HG02852 (cell line): ENCODE results near the gene RPS2.
"Not testable (repeated sequence)": the region's sequence is repeated elsewhere in the genome, so short reads cannot be mapped to it uniquely, and the experiment has no call there.

Source experiments
- ATAC-seq: cut with Tn5 transposase; IDR thresholded peaks from one replicate; pipeline ENCODE4 v1.9.1; 2021; ENCODE audit warnings: mild to moderate bottlenecking, moderate library complexity; ENCODE audit not compliant: unreplicated experiment

Gene RPS2

DNA sequence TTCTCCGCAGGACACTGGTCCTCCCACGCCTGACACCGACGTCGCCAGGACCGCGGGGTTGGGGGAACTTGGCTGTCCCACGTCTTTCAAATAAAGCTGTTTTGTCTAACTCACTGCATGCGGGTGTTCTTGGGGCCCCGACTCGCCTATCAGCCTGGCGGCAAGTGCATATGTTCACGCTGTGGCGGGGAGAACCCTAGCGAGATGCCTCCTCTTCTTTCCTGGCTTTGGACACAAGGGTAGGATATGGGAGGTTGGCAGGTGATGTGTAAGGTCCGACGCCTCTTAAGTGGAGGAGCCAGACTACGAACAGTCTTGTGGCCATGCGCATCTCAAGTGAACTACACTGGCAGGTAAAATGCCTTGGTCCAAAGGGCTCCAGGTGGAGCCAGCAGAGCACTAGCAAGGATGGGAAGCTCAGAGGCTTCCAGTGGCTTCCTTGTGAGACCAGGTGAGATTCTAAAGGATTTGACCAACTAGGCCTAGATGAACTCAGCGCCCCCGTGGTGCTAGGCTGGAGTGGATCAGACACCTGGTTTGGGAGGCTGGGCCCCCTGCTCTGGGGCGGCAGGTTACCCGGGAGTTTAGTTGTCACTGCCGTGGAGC is 873 bp upstream of the RPS2 start:
- no peak for ATAC-seq

DNA sequence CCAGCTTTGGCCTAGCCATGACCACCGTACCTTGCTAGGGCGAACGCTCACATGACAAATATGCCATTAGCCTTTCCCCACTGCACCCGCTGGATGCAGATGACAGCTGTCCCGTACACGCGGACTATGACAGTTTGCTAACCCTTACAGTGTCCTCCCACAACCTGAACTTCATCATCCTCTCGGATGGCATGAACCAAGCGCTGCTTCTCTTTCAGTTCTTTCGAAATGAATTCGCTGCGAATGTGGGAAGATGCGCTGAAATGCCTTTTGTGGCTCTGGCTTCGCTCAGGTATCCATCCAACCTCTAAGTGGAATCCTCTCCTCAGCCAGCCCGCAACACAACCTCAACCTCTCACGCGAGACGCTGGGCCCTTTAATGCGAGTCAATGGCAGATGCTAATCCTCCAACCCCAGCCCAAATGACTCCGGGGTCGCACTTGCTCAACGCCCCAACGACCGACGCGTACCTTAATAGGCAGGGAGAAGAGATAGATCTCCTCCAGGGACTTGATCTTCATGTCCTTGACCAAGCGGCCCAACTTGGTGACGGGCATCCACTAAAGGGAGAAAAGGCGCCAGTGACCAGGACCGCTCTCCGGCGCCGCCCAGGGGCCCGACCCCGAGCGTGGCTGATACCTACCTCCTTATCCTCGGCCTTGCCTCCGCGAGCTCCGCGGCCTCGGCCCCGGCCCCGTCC is 670 bp downstream of the RPS2 start:
- ATAC-seq: peak; percentile 5

DNA sequence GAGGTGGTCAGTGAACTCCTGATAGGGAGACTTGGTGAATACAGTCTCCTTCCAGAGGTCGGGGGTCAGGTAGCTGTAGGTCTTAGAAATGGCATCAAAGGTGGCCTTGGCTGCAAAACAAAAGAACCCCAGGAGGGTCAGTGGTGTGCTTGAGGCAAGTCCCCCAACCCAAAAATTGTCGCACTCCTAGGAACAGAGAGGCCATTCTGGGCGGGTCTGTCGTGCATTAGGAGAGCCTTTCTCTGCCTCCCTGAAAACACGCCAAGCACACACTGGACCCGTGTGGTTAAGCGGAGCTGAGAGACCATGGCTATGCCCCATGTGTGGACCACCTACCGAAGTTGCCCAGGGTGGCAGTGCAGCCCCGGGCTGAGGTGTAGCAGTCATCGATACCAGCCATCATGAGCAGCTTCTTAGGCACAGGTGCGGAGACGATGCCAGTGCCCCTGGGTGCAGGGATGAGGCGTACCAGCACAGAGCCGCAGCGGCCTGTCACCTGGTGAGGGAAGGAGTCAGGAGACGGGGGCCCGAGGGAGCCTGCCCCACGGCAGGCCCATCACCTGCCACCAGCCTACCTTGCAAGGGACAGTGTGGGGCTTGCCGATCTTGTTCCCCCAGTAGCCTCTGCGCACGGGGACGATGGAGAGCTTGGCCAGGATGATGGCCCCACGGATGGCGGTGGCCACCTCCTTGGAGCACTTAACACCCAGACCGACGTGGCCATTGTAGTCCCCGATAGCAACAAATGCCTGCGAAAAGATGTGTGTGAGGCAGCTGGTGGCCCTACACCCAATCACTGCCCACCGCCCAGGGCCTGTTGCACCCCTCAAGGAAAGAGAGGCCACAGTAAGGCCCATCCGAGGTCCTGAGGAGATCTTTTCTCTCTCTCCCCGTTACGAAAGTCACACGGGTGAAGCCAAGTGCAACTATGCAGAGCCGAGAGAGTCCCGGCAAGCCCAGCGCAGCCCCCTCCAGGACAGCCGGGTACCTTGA is 2.2 kb downstream of the RPS2 start:
- ATAC-seq: not testable (repeated sequence)

DNA sequence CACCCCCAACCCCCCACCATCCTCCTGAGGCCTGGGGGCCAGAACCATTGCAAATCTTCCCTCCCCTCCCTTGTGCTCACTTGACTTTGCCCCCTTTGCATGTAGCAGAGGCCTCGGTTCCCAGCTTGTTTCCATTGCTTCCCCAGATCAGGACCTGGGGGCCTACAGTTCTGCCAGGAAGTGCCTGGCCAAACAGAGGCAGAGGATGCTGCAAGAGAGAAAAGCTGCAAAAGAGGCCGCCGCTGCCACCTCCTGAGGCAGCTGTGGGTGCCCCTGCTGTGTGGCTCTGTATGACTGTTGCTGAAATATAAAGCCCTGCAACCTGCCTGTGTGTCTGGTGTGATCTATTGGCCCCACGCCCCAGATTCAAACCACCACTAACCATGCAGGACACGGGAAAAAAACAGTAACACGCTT is 3.0 kb downstream of the RPS2 start:
- no peak for ATAC-seq

DNA sequence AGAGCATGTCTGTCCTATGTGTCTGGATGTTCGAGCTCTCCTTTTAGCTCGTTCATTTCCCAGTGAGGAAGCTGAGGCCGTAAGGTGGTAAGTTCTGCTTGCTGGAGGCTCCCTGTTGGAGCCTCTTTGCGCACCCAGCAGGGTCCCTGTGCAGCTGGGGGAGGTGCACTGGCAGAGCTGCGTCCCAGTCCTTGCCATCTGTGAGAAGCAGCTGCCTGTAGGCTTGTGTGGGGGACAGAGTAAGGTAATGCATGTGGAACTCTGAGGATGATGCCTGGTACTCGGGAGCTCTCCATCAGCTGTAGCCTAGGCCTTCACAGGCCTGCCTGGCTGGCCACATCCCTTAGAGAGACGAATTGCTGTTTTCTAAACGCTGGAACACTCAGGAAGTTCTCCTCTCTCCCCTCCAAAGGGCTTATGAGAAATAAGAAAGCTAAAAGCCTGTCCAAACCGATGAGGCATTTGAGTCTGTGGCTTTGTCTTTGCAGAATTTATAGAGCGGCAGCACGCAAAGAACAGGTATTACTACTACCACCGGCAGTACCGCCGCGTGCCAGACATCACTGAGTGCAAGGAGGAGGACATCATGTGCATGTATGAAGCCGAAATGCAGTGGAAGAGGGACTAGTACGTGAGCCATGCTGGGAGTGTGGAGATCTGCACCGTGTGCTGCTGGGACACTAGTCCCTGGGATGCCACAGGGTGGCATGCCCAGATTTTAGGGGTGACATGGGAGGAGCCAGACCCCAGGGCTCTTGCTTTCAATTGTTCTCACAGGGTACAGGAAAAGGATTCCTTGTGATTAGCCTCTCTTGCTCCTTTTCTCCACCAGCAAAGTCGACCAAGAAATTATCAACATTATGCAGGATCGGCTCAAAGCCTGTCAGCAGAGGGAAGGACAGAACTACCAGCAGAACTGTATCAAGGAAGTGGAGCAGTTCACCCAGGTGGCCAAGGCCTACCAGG is 3.7 kb downstream of the RPS2 start:
- no peak for ATAC-seq

DNA sequence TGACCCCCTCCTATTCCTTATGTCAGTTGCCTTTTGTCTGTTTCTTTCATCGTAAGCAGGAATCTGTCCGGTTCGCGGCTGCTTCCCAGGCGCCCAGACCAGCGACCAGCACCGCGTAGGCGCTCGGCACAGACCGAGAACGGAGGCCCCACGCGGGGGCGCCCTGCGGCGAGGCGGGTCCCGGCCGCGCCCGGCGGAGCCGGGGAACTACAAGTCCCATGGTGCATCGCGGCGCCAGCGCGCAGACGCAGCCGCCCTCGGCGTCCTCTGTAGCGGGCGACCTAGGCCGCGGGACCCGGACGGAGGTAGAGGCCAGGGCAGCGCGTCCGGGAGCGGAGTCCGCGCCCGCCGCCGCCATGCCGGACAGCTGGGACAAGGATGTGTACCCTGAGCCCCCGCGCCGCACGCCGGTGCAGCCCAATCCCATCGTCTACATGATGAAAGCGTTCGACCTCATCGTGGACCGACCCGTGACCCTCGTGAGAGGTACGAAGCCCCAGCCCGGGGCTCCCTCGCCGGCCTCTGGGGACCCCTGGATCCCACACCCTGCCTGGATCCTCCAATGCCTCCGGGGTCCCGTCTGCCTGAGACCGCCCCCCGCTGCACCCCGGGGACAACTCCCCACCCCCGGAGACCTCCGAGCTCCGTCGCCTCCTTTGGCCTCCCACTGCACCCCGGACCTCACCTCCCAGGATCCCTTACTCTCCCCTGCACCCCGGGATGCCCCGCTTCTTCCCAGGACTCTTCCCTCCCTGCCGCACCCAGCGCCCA is 5.2 kb downstream of the RPS2 start, which contains the start of gene NDUFB10:
TSS of gene NDUFB10 (plus strand) at position 270 of the 771 bp plus-strand sequence. CDS start at position 357, 87 bp downstream.
- peak; percentile 68 for ATAC-seq

DNA sequence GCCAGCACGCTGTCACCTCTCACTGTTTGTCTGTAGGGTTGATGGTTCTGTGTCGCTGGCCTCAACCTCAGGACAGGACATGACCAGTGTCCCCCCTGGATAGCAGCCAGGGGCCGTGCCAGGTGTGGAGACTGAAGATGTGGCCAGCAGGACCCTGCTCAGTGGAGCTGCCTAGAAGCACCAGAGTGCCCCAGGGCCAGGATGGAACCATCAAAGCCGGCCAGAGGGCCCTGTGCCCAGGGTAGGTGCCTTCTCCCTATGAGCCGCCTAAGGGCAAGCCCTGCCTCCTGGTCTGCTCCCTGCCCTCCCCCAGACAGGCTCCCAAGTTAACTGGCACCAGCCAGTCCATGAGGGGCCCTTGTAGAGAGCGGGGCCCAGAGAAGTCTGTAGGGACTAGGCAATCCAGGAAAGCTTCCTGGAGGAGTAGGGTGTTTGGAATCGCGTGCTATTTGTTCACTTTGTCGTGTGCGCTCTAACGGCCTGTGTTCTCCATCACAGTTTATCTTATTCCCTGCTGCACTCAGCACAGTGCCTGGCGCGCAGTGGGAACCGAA is 5.8 kb downstream of the RPS2 start:
- no peak for ATAC-seq

DNA sequence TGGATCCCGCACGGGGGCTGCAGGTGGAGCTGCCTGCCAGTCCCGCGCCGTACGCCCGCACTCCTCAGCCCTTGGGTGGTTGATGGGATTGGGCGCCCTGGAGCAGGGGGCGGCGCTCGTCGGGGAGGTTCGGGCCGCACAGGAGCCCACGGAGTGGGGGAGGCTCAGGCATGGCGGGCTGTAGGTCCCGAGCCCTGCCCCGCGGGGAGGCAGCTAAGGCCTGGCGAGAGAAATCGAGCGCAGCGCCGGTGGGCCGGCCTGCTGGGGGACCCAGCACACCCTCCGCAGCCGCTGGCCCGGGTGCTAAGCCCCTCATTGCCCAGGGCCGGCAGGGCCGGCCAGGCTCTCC is 6.5 kb downstream of the RPS2 start:
- ATAC-seq: not testable (repeated sequence)

DNA sequence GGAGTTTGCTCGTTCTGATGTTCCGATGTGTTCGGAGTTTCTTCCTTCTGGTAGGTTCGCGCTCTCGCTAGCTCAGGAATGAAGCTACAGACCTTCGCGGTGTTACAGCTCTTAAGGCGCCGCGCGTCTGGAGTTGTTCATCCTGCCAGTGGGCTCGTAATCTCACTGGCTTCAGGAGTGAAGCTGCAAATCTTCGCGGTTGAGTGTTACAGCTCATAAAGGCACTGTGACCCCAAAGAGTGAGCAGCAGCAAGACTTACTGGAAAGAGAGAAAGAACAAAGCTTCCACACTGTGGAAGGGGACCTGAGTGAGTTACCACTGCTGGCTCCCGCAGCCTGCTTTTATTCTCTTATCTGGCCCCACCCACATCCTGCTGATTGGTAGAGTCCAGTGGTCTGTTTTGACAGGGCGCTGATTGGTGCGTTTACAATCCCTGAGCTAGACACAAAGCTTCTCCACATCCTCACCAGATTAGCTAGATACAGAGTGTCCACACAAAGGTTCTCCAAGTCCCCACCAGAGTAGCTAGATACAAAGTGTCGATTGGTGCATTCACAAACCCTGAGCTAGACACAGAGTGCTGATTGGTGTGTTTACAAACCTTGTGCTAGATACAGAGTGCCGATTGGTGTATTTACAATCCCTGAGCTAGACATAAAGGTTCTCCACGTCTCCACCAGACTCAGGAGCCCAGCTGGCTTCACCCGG is 7.0 kb downstream of the RPS2 start:
- not testable (repeated sequence) for ATAC-seq

DNA sequence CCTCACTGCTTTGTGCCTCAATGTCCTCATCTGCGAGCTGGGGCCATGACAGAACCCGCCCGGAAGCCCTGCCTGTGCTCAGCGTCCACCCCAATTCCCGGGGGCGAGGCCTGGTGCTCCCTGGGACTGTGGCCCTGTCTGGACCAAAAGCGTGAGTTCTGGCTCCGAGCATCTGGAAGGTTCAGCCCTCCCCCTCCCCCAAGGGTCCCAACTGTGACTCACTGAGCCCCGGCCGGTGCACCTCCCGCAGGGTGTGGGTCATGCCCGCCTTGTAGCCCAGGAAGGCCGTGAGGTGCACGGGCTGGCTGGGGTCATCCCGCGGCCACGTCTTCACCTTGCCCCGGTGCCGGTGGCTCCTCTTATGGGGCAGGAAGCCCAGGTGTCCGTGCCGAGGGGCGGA is 10.9 kb downstream of the RPS2 start:
- no peak for ATAC-seq

DNA sequence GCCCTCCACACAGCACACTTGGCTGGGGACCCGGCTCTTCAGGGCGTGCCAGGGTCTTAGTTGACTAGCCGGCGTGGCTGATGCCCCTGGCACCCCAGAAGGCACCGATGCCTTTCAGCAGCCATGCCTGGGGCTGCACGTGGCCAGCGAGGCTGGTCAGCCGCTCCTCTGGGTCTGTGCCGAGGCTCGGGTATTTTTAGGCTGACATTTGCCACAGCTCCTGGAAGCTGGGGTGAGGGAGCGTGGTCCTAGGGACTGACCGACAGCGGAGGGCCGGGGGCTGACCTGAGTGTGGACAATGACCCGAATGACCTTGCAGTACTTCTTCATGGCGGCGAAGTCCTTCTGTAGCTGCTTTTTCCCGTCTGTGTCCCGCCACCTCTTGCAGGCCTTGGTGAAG is 14.1 kb downstream of the RPS2 start:
- ATAC-seq: no peak

DNA sequence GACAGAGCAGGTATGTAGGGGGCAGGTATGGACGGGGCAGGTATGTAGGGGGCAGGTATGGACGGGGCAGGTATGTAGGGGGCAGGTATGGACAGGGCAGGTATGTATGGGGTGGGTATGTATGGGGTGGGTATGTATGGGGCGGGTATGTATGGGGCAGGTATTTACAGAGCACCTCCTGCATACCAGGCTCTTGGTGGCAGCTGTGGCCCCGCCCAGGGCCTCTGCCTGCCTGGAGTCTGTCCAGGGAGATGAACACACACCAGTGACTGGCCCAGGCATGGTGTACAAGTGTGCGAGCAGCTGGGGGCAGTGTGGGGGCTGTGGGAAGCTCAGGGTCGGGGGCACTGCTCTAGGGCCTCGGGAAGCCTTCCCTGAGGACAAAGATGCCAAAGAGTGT is 14.6 kb downstream of the RPS2 start:
- ATAC-seq: no peak

DNA sequence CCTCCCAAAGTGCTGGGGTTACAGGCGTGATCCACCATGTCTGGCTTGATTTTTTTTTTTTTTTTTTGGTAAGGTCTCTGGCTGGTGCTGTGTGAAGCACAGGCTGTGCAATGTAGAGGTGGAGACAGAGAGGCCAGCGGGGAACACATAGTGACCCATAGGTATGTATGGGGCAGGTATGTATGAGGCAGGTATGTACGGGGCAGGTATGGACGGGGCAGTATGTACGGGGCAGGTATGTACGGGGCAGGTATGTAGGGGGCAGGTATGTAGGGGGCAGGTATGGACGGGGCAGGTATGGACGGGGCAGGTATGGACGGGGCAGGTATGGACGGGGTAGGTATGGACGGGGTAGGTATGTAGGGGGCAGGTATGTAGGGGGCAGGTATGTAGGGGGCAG is 15.1 kb downstream of the RPS2 start:
- no peak for ATAC-seq

DNA sequence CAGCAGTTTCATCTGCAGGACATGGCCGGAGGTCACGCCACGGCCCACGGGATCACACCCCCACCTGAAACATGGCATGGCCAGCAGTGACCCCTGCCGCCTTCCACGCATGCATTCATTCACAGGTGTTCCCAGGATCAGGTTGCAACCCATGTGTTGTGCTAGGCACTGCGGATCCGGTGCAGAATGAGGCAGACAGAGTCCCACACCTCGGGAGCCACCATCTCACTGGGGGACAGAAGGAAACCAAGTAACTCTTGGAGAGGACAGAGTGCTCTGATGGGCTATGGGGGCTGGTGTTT is 17.3 kb downstream of the RPS2 start:
- no peak for ATAC-seq

DNA sequence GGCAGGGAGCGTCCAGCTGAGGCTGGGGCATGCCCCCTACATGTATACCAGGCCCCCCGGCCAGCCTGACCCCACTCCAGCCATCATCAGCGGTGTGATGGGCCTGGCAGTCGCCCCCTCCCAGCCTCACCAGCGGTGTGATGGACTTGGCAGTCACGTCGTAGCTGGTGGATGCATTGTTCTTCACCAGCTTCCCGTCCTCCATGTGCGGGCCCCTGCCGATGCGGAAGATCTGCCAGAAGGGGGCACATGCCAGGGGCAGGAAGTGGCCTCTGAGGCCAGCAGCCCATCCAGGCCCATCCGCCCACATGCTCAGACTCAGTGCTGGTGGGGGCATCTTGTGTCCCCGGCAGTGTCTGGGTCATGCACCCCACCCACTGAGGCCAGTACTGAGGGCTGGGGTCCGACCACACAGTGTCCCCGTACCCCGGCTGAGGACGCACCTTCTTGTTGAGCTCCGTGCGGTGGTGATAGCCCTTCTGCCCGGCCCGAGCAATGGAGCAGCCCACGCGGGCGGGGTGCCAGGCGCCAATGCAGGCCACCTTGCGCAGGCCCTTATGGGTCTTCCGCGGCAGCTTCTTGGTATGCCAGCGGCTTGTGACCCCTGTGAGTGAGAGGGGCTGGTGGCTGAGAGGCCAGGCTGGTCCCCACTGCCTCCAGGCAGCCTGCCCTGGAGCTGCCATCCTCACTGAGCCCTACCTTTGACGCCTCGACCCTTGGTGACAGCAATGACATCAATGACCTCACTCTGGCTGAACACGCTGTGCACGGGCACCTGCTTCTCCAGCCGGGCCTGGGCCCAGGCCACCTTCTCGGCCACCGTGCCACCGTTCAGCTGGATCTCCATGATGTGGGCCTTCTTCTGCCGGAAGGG is 17.9 kb downstream of the RPS2 start:
- ATAC-seq: no peak

DNA sequence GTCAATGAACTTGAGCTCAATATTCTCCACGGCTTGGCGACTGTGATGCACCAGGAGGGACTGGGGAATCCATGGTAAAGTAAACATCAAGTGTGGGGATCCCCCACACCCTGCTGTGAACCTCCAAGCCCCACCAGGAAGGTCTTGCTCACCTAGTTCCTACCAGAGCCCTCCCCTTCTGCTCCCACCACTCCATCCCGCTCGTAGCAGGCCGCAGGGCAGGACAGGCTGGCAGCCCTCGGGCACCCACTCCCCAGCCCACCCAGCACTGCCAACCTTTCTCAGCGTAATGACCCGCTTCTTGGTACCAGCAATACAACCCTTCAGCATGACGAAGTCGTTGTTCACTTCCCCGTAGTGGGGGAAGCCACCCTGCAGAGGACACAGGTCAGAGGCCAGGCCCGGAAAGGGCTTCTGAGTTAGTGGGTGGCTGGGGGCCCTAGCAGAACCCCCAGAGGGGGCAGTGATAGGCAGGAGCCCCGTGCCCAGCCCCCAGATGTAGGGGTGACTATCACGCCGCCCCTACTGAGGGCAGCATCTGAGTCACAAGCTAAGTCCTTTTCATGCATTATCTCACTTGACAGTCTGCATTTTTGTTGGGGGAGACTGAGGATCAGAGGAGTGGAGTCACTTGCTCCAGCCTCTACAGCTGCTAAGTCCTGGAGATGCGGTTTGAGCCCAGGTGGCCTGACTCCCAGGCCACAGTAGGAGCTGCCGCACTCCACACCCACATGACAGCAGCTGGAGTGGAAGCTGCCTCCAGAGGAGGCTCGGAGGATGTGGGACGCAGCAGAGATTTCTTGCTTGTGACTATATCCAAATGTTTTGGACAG is 18.9 kb downstream of the RPS2 start:
- ATAC-seq: no peak

DNA sequence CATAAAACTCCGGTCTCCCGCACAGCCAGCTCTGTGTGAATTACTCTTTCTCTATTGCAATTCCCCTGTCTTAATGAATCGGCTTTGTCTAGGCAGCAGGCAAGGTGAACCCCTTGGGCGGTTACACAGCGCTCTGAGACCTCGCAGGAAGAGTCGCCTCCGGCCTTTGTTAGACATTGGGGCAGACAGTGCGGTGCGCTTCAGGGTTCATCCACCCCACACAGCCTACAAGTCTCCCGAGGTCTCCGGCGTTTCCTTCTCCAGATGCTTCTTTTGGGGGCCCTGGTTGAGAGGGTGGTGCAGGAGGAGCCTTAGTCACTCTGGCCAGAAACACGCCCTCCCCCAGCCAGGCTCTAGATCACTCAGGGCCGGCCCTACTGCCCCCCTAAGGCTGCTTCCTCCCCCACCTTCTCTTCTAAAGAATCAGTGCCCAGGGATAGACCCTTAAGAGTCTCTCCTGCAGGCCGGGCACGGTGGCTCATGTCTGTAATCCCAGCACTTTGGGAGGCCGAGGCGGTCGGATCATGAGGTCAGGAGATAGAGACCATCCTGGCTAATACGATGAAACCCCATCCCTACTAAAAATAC is 19.9 kb downstream of the RPS2 start:
- no peak for ATAC-seq
